ENCODE data around the gene ELL. TPM values are rescaled to one million over a fixed set of nuclear protein-coding genes. Genes with fewer than 3 reads are reported as not detected.

ELL gene
- total and polyA plus RNA-seq, 9 of the 15 experiments (the other 6 are each of a cell fraction or from before 2014, with no cell fraction given), result 0.24 to 22.5 (median 4.1) TPM

DNA sequence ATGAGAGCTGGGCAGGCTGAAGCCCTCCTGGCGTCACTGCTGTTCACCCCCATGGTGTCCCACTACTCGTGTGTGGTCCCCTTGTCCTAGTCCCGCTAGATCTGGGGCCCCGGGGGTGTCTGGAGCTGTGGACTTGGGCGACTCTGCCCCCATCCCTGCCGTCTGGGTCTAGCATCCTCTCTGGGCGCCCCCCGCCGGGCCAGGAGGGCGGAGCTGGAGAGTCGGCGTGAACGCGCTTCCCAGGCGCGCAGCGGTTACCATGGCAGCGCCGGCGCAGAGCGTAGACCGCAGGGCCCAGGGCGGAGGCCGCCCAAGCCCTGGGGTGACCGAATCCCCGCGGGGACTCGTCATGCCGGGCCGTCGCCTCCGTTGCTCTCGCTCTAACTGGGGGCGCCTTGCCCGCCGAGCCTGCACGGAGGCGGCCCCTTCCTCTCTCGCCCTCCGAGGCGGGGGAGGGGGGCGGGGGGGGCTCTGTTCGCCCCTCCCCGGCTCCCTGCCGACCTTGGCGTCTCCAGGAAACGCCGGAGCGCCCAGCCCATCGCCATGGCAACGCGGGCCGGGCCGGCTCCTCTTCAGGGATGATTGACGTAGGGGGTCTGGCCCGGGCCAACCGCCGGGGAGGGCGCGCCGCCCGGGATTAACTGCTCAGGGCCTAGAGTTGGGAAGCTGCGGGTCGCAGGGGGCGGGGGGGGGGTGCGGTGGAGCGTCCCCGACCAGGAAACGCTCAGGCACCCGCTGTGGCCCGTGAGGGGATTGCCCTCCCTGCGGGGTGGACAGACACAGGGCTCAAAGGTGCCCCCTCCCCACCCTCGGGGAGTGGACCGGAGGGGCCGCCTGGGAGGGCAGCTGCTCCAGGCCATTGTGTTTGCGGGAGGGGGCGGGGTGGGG, 92.8 kb downstream of the ELL start (continued):
- TF ChIP-seq, protein P1, sequence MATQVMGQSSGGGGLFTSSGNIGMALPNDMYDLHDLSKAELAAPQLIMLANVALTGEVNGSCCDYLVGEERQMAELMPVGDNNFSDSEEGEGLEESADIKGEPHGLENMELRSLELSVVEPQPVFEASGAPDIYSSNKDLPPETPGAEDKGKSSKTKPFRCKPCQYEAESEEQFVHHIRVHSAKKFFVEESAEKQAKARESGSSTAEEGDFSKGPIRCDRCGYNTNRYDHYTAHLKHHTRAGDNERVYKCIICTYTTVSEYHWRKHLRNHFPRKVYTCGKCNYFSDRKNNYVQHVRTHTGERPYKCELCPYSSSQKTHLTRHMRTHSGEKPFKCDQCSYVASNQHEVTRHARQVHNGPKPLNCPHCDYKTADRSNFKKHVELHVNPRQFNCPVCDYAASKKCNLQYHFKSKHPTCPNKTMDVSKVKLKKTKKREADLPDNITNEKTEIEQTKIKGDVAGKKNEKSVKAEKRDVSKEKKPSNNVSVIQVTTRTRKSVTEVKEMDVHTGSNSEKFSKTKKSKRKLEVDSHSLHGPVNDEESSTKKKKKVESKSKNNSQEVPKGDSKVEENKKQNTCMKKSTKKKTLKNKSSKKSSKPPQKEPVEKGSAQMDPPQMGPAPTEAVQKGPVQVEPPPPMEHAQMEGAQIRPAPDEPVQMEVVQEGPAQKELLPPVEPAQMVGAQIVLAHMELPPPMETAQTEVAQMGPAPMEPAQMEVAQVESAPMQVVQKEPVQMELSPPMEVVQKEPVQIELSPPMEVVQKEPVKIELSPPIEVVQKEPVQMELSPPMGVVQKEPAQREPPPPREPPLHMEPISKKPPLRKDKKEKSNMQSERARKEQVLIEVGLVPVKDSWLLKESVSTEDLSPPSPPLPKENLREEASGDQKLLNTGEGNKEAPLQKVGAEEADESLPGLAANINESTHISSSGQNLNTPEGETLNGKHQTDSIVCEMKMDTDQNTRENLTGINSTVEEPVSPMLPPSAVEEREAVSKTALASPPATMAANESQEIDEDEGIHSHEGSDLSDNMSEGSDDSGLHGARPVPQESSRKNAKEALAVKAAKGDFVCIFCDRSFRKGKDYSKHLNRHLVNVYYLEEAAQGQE (IDR thresholded peaks at IDR 0.05; ENCODE audit: borderline replicate concordance), result peak; percentile 7; the same call in 1 of the 2 replicates
- TF ChIP-seq, protein P1 (CRISPR knock-in tag; IDR thresholded peaks at IDR 0.05; ENCODE audit: low read depth), result 0 out of 2 replicates have a peak, but pooled peaks have one; percentile 59
- no peak for TF ChIP-seq SIRT6 (IDR thresholded peaks at IDR 0.05; ENCODE audit: low read depth, low read length)
- TF ChIP-seq FOSL1 (tag; conservative IDR thresholded peaks at IDR 0.05), result peak; percentile 31; the same call in 1 of the 2 replicates
- TF ChIP-seq, protein P2, sequence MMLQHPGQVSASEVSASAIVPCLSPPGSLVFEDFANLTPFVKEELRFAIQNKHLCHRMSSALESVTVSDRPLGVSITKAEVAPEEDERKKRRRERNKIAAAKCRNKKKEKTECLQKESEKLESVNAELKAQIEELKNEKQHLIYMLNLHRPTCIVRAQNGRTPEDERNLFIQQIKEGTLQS (IDR thresholded peaks at IDR 0.05), result no peak
- TF ChIP-seq, protein P2 (CRISPR knock-in tag; conservative IDR thresholded peaks at IDR 0.05), result no peak
- TF ChIP-seq MTF1 (CRISPR knock-in tag; IDR thresholded peaks at IDR 0.05; ENCODE audit: borderline replicate concordance), result no peak
- 0 out of 2 replicates have a peak, but pooled peaks have one; percentile 1 for TF ChIP-seq EP300 (IDR thresholded peaks at IDR 0.05; ENCODE audit: low read length)
- no peak for TF ChIP-seq ZEB2 (IDR thresholded peaks at IDR 0.05)
- TF ChIP-seq, protein P3, sequence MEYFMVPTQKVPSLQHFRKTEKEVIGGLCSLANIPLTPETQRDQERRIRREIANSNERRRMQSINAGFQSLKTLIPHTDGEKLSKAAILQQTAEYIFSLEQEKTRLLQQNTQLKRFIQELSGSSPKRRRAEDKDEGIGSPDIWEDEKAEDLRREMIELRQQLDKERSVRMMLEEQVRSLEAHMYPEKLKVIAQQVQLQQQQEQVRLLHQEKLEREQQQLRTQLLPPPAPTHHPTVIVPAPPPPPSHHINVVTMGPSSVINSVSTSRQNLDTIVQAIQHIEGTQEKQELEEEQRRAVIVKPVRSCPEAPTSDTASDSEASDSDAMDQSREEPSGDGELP (CRISPR knock-in tag; IDR thresholded peaks at IDR 0.05; ENCODE audit: borderline replicate concordance), result peak; percentile 76
- 0 out of 2 replicates have a peak, but pooled peaks have one; percentile 30 for TF ChIP-seq SMAD4 (CRISPR knock-in tag; conservative IDR thresholded peaks at IDR 0.05)
- no peak for TF ChIP-seq PML (IDR thresholded peaks at IDR 0.05; ENCODE audit: low read length)
- no peak for TF ChIP-seq MAFK (IDR thresholded peaks at IDR 0.05; ENCODE audit: low read length)
- TF ChIP-seq MBD2 (IDR thresholded peaks at IDR 0.05; ENCODE audit: borderline replicate concordance, low read depth), result 0 out of 2 replicates have a peak, but pooled peaks have one; percentile 33
- TF ChIP-seq, protein P4, sequence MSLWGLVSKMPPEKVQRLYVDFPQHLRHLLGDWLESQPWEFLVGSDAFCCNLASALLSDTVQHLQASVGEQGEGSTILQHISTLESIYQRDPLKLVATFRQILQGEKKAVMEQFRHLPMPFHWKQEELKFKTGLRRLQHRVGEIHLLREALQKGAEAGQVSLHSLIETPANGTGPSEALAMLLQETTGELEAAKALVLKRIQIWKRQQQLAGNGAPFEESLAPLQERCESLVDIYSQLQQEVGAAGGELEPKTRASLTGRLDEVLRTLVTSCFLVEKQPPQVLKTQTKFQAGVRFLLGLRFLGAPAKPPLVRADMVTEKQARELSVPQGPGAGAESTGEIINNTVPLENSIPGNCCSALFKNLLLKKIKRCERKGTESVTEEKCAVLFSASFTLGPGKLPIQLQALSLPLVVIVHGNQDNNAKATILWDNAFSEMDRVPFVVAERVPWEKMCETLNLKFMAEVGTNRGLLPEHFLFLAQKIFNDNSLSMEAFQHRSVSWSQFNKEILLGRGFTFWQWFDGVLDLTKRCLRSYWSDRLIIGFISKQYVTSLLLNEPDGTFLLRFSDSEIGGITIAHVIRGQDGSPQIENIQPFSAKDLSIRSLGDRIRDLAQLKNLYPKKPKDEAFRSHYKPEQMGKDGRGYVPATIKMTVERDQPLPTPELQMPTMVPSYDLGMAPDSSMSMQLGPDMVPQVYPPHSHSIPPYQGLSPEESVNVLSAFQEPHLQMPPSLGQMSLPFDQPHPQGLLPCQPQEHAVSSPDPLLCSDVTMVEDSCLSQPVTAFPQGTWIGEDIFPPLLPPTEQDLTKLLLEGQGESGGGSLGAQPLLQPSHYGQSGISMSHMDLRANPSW (CRISPR knock-in tag; IDR thresholded peaks at IDR 0.05), result 0 out of 2 replicates have a peak, but pooled peaks have one; percentile 13
